Naive thymus-derived CD4-positive, alpha-beta T cell (primary cell): ENCODE measurements around the gene DNAH9. TPM values are rescaled to one million over a fixed set of nuclear protein-coding genes. Genes with fewer than 3 reads are reported as not detected.
A peak's percentile ranks its signal among the peaks of the same experiment; 100 is the strongest.

ENCODE experiments used
- ATAC-seq: fragments of 150-1000 bp; cut with Tn5 transposase; 2 replicates; pipeline ENCODE4 v1.10.0; 2021; ENCODE audit warnings: mild to moderate bottlenecking, moderate library complexity
- CTCF ChIA-PET: fragments of 350-600 bp; sonication (Branson Sonifier 250); formaldehyde crosslinking; loops from one replicate; lab custom pipeline; 2021; ENCODE audit warnings: antibody characterized with exemption; lab: Charles Lee
- POLR2A ChIA-PET: fragments of 350-600 bp; sonication (Branson Sonifier 250); formaldehyde crosslinking; loops from one replicate; lab custom pipeline; 2021; ENCODE audit warnings: antibody characterized with exemption, inconsistent platforms; lab: Charles Lee
- DNase-seq, 9 donors: peaks; one replicate each; pipeline versions ENCODE4 v3.0.0 to v3.0.0-alpha.2; 2020 to 2022; ENCODE audit warnings: mixed read lengths in 1 of 9
- H3K27ac ChIP-seq: one replicate; pipeline ENCODE4 v1.7.0; 2013; ENCODE audit warnings: mild to moderate bottlenecking, low read depth, low read length, moderate library complexity
- H3K27me3 ChIP-seq, 2 donors: one replicate each; pipeline ENCODE4 v1.7.0; 2013; ENCODE audit warnings: low read length in 2 of 2, mild to moderate bottlenecking in 2 of 2, moderate library complexity in 2 of 2; ENCODE audit not compliant: control insufficient read depth in 2 of 2, insufficient read depth in 2 of 2
- H3K36me3 ChIP-seq, 3 experiments: 1 replicate in 2 of 3; 2 replicates in 1 of 3; pipeline ENCODE4 v1.7.0; 2013; ENCODE audit warnings: low read length in 3 of 3, mild to moderate bottlenecking in 3 of 3, moderate library complexity in 1 of 3; ENCODE audit not compliant: insufficient read depth in 3 of 3, control insufficient read depth in 2 of 3
- H3K4me1 ChIP-seq, 2 donors: one replicate each; pipeline ENCODE4 v1.7.0; 2013; ENCODE audit warnings: low read length in 2 of 2, mild to moderate bottlenecking in 2 of 2, moderate library complexity in 1 of 2; ENCODE audit not compliant: control insufficient read depth in 2 of 2, insufficient read depth in 2 of 2
- H3K4me3 ChIP-seq: 2 replicates; pipeline ENCODE4 v1.7.0; 2013; ENCODE audit warnings: mild to moderate bottlenecking, low read length
- H3K9me3 ChIP-seq, 3 experiments: 1 replicate in 2 of 3; 2 replicates in 1 of 3; pipeline ENCODE4 v1.7.0; 2013; ENCODE audit warnings: low read length in 3 of 3; ENCODE audit not compliant: control insufficient read depth in 2 of 3
- H3K27ac Mint-ChIP-seq, 9 donors: one replicate each; pipeline ENCODE4 v1.8.0; 2020 to 2022; ENCODE audit warnings: mixed read lengths in 9 of 9, mild to moderate bottlenecking in 8 of 9, moderate library complexity in 5 of 9, inconsistent platforms in 2 of 9
- H3K27me3 Mint-ChIP-seq, 5 donors: one replicate each; pipeline ENCODE4 v1.8.0; 2021 to 2022; ENCODE audit warnings: mixed read lengths in 5 of 5, mild to moderate bottlenecking in 1 of 5
- H3K36me3 Mint-ChIP-seq, 5 donors: one replicate each; pipeline ENCODE4 v1.8.0; 2020 to 2022; ENCODE audit warnings: mixed read lengths in 5 of 5, mild to moderate bottlenecking in 3 of 5, inconsistent platforms in 1 of 5
- H3K4me1 Mint-ChIP-seq, 7 donors: one replicate each; pipeline ENCODE4 v1.8.0; 2020 to 2022; ENCODE audit warnings: mixed read lengths in 7 of 7, mild to moderate bottlenecking in 3 of 7, inconsistent platforms in 1 of 7
- H3K4me3 Mint-ChIP-seq, 10 donors: one replicate each; pipeline ENCODE4 v1.8.0; 2020 to 2022; ENCODE audit warnings: mild to moderate bottlenecking in 10 of 10, mixed read lengths in 10 of 10, moderate library complexity in 6 of 10, inconsistent platforms in 2 of 10
- H3K9me3 Mint-ChIP-seq, 11 donors: one replicate each; pipeline ENCODE4 v1.8.0; 2020 to 2022; ENCODE audit warnings: mixed read lengths in 11 of 11, mild to moderate bottlenecking in 4 of 11, inconsistent platforms in 1 of 11, moderate library complexity in 1 of 11
- intact Hi-C, 2 donors: fragments of 100-400 bp; cut with micrococcal nuclease; formaldehyde crosslinking; loops; one replicate each; pipeline ENCODE4 v1.15.1; 2023
- polyA plus RNA-seq, 2 donors: library from polyadenylated mRNA; unstranded; fragments of 300-500 nt; fragmentation: Illumina TruSeq; gene quantifications; one replicate each; pipeline ENCODE4 v1.2.3, GENCODE V29; 2021
- total RNA-seq, 6 experiments: library from RNA in 5 of 6; stranded (reverse) in 5 of 6; gene quantifications; 1 replicate in 5 of 6; 2 replicates in 1 of 6; pipeline ENCODE4 v1.2.3 and lab custom pipeline; 2021 to 2026

DNAH9 gene
- total and polyA plus RNA-seq, 7 experiments from 2014 or later, result not detected

- Histone ChIP-seq H3K4me1 (no peaks in the 10 kb centered on the region), H3K36me3 (no peaks in the 10 kb centered on the region), H3K27ac (no peak overlapping the region), H3K9me3 (no peaks in the 10 kb centered on the region), H3K4me3 (no peak overlapping the region), H3K27me3 (no peaks in the 10 kb centered on the region)
- no peaks in the 10 kb centered on the region for H3K9me3 Mint-ChIP-seq
- H3K36me3 Mint-ChIP-seq, result peaks cover 0 to 1% (median 0%) of the 10 kb centered on the region in 5 donors
- DNase-seq (no peak), ATAC-seq (no peak)
- no peak overlapping the region for H3K27ac Mint-ChIP-seq
- H3K27me3 Mint-ChIP-seq, result peaks cover 0 to 13% (median 10%) of the 10 kb centered on the region in 5 donors
- H3K4me3 Mint-ChIP-seq, result peak overlapping the region in 1 of 10 donors; percentile 34
- ChIA-PET CTCF (no interaction called here), POLR2A (interaction anchor here (0.9 to 1.7 kb wide), 2 partner anchors 10 to 13 kb away, joined by 3 to 9 read pairs; partner anchors contain the start of genes MAP2K4 and ZNF18)
- no peaks in the 10 kb centered on the region for H3K4me1 Mint-ChIP-seq
- intact Hi-C loops, result no loop called here
Observed at GRCh38 chr17:12007466-12007865, 409.2 kb downstream of the DNAH9 start.
